Large intestine (tissue), 3 donors: ENCODE data around the gene ESYT2. TPM values are rescaled to one million over a fixed set of nuclear protein-coding genes. Genes with fewer than 3 reads are reported as not detected.

Experiments
- DNase-seq, 2 donors: peaks; one replicate each; pipeline versions ENCODE4 v3.0.0 to v3.0.0-alpha.2; 2013
- H3K27ac ChIP-seq: one replicate; pipeline ENCODE4 v1.5.1; 2013; ENCODE audit warnings: low read length
- H3K27me3 ChIP-seq: 2 replicates; pipeline ENCODE4 v1.6.1; 2013; ENCODE audit warnings: low read length; ENCODE audit not compliant: control insufficient read depth, insufficient read depth
- H3K36me3 ChIP-seq: 2 replicates; pipeline ENCODE4 v1.6.1; 2013; ENCODE audit warnings: low read length; ENCODE audit not compliant: control insufficient read depth, insufficient read depth
- H3K4me1 ChIP-seq: one replicate; pipeline ENCODE4 v1.6.1; 2013; ENCODE audit warnings: low read length; ENCODE audit not compliant: control insufficient read depth, insufficient read depth
- H3K4me3 ChIP-seq: one replicate; pipeline ENCODE4 v1.5.1; 2013; ENCODE audit warnings: low read length
- H3K9me3 ChIP-seq: one replicate; pipeline ENCODE4 v1.6.1; 2013; ENCODE audit warnings: mild to moderate bottlenecking, low read depth, low read length, moderate library complexity; ENCODE audit not compliant: control insufficient read depth
- WGBS: methylation state at CpG from one replicate; pipeline ENCODE4 v1.1.5; 2013; ENCODE audit warnings: low lambda C conversion rate; ENCODE audit not compliant: insufficient coverage; 5-methylcytosine and 5-hydroxymethylcytosine counted together
- polyA plus RNA-seq: library from polyadenylated mRNA; unstranded; fragments of 120-200 nt; gene quantifications from one replicate; pipeline ENCODE4 v1.2.1, GENCODE V29; 2013

ESYT2 gene
- polyA plus RNA-seq, 1 donor = 40.2 TPM

DNA sequence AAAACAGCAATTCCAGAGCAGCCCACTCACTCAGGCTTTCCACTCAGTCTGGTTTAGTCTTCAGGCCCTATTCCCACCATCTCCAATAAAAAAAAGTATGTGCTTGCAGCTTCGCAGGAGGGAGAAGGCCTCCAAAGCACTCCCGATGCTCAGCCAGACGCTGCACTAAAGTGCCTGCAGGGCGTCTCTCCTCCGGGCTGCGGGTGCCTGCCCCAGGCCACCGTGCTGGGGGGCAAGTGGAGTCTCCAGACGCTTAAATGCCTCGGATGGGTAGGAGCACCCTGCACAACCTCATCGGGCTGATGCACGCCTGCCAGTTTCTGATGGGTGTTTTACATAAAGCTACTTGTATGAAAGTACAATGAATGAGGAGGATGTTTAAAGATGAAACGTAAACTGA is 93.4 kb downstream of the ESYT2 start:
- DNase-seq = no peak
- H3K4me3 ChIP-seq = no peak overlapping the region
- no peak overlapping the region for H3K27ac ChIP-seq
- no CpG with 5 or more reads among the region's 12 CpGs for WGBS
- H3K4me1 ChIP-seq = no peaks in the 10 kb centered on the region
- H3K27me3 ChIP-seq = no peaks in the 10 kb centered on the region
- peaks cover 2% of the 10 kb centered on the region for H3K9me3 ChIP-seq
- H3K36me3 ChIP-seq = peaks cover 66% of the 10 kb centered on the region

- DNase-seq = no peak
- no peaks in the 10 kb centered on the region for H3K27me3 ChIP-seq
- no peaks in the 10 kb centered on the region for H3K4me1 ChIP-seq
- H3K4me3 ChIP-seq = no peak overlapping the region
- WGBS = 100% methylated on average over 1 of the region's 6 CpGs
- no peak overlapping the region for H3K27ac ChIP-seq
- H3K9me3 ChIP-seq = peaks cover 2% of the 10 kb centered on the region
- peaks cover 60% of the 10 kb centered on the region for H3K36me3 ChIP-seq
These were observed 94.4 kb downstream of the ESYT2 start for GRCh38 chr7:158734861-158735260.

DNA sequence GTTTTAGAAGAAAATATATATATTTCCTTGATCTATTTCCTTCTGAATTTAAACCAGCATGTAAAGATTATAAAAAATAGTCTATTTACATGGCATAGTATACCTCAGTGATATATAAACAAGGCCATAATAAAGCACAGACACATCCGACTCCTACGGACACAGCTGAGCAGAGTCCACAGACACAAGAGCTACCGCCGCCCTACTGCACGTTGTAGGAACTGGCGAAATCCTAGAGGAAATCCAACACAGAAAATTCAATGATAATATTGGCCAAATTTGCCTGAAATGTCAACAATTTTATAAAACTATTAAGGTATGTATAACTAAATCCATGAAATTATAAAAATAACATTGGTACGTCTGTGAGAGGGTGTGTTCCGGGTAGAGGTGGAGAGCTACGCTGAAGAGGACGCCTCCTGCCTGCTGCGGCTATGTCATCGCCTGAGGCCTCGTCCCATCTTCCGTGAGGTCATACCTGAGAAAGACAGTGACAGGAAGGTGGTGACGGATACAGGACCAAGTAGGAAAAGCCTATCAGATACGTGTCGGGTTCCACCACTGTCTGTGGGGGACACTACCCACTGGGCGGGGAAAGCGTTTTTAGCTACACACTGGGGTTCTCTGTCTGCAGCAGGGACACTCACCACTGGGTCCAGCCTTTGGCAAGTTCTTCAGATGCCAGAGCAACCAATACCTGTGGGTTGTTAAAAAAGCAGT is 95.4 kb downstream of the ESYT2 start:
- H3K36me3 ChIP-seq = peaks cover 56% of the 10 kb centered on the region
- no peaks in the 10 kb centered on the region for H3K4me1 ChIP-seq
- H3K4me3 ChIP-seq = no peak overlapping the region
- H3K27me3 ChIP-seq = no peaks in the 10 kb centered on the region
- H3K27ac ChIP-seq = no peak overlapping the region
- no CpG with 5 or more reads among the region's 19 CpGs for WGBS
- peaks cover 2% of the 10 kb centered on the region for H3K9me3 ChIP-seq
- DNase-seq = no peak

DNA sequence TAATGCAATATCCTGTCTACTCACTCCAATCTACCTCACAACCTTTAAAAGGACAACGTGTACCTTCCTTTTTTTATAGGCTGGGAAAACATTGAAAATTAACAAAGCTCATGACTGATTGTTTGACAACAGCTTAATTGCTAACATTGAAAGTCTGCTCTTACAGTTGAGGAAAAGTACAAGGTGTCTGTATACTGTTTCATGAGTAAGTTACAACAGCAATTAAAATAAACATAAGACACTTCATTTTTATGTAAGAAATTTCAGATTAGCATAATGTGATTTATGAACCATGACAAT is 96.1 kb downstream of the ESYT2 start:
- 100% methylated on average over 1 of the region's 1 CpG for WGBS
- Histone ChIP-seq H3K4me1 (no peaks in the 10 kb centered on the region), H3K36me3 (peaks cover 50% of the 10 kb centered on the region), H3K27me3 (no peaks in the 10 kb centered on the region), H3K27ac (no peak overlapping the region), H3K4me3 (no peak overlapping the region), H3K9me3 (peaks cover 2% of the 10 kb centered on the region)
- DNase-seq = no peak

DNA sequence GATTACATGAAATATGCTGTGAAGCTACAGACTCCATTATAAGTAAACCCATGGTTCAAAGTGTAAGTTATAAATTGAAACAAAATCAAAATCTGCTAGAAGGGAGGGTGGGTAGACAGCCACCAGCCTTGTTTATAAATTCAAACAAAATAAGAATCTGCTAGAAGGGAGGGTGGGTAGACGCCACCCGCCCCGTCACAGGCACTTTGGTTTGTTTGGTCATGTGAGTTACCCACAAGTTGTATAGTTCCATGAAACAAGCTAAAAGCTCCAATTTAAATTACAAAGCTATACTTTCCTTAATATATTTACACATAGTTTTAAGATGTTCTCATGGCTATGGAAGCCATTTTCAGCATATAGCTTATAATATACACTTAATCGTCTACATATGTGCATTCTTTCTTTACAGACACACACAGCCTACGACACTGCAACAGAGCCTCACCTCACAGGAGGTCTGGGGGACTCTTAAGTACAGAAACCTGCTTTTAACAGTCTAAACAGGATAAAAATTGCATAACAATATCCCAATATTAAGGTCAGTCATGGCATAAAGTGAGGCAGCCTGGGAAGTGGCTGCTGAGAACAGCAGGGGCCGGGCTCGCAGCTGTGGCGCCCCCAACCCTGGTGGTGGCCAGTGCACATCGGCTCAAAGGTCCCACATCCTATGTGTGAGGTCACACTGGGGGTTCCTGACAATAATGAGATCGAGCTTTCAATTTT is 96.7 kb downstream of the ESYT2 start:
- peaks cover 2% of the 10 kb centered on the region for H3K9me3 ChIP-seq
- H3K4me3 ChIP-seq = no peak overlapping the region
- H3K27ac ChIP-seq = no peak overlapping the region
- peaks cover 46% of the 10 kb centered on the region for H3K36me3 ChIP-seq
- no peaks in the 10 kb centered on the region for H3K4me1 ChIP-seq
- DNase-seq = no peak
- 100% methylated on average over 3 of the region's 10 CpGs for WGBS
- no peaks in the 10 kb centered on the region for H3K27me3 ChIP-seq

DNA sequence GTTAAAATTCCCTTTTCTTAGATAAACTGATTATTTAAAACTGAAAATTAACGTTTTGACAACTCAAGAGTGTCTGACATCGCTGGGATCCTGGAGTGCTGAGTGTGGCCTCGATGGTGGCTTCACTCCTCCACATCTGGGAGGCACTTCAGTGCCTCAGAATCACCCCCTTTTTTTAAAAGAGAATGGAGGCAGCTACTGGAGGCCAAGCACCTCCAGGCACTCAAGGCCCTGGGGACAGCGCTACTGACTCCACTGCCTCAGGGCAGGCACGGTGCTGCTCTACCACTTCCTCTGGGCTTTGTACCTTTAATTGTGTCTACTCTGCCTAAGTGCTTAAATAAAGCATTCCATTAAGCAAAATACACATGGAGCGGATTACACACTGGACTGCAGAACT is 97.5 kb downstream of the ESYT2 start:
- H3K27ac ChIP-seq = no peak overlapping the region
- peaks cover 40% of the 10 kb centered on the region for H3K36me3 ChIP-seq
- no CpG with 5 or more reads among the region's 6 CpGs for WGBS

DNA sequence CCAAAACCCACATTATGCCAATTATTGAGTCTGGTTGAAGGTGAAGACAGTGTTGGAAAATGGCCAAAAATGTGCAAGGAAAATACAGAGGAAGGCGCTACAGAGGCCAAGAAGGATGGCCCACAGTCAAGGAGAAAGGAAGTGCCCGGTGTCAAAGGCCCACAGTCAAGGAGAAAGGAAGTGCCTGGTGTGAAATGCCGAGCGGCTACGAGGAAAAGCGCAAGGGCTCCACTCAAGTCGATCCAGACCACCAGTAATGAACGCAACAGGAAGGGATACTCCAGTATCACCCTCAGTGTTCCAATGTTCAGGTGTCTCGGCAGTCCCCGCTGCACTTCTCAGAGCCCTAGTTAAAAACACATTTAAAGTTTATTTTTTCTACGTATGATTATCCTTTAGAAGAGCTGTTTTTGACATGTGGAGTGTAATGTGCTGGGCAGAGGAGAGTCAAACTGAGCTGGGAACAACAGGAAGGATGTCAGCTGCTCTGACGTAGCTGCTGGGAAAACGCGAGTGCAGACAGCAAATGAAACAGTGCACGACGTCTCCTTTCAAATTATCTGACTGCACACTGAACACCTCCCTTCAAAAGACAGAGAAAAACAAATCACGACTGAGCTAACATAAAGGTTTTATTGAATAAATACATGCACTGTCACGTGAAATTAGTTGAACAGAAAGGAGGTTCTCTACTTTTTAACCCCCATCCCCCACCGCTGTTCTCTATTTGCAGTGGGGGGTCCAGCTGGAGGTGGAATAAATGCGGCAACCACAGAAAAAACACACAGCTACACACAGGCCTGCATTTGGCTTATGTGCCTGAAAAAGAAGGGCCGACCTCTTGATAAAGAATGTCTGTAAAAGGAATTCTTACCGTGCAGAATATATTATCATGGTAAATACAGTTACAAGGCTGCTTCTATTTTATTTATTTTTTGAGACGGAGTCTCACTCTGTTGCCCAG is 98.6 kb downstream of the ESYT2 start:
- H3K27me3 ChIP-seq = no peaks in the 10 kb centered on the region
- no peak for DNase-seq
- H3K27ac ChIP-seq = no peak overlapping the region
- peaks cover 31% of the 10 kb centered on the region for H3K36me3 ChIP-seq
- no peaks in the 10 kb centered on the region for H3K4me1 ChIP-seq
- WGBS = 87% methylated on average over 3 of the region's 23 CpGs
- H3K4me3 ChIP-seq = no peak overlapping the region
- H3K9me3 ChIP-seq = no peaks in the 10 kb centered on the region

More for the DNA sequence above, 97.5 kb downstream of the ESYT2 start:
- Histone ChIP-seq H3K9me3 (peaks cover 2% of the 10 kb centered on the region), H3K4me1 (no peaks in the 10 kb centered on the region), H3K27me3 (no peaks in the 10 kb centered on the region), H3K4me3 (no peak overlapping the region)
- DNase-seq = no peak

DNA sequence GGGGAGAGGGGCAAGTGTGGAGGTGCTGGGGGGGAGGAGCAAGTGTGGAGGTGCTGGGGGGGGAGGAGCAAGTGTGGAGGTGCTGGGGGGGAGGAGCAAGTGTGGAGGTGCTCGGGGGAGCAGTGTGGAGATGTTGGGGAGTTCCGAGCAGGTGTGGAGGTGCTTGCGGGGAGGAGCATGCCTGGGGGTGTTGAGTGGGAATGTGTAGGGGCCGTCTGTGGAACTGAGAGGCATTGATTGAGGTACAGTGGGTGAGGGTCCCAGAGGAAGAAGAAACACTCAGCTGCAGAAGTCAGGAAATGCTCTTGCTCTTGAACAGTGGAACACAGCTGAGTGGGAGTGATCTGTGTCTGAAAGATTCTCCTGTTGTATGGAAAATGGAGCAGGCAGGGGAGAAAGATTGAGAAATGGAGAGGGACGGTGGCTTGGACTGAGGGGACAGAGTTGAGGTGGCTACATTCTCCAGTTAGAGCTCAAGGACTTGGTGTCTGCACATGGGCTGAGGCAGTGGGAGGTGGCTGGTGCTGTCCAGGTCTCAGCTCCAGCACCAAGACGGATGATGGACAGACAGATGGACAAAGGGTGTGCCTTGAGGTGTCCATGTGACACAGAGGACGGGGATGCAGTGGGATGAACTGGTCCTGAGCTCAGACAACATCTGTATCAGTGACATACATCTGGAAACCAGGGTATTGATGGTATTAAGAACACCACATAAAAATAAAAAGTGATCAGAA is 99.5 kb downstream of the ESYT2 start:
- Histone ChIP-seq H3K4me3 (no peak overlapping the region), H3K36me3 (peaks cover 25% of the 10 kb centered on the region), H3K4me1 (no peaks in the 10 kb centered on the region), H3K27ac (no peak overlapping the region), H3K9me3 (no peaks in the 10 kb centered on the region), H3K27me3 (no peaks in the 10 kb centered on the region)
- no CpG with 5 or more reads among the region's 7 CpGs for WGBS
- no peak for DNase-seq

GRCh38 chr7:158728911-158729645 is 100.2 kb downstream of the ESYT2 start:
- Histone ChIP-seq H3K9me3 (no peaks in the 10 kb centered on the region), H3K4me3 (no peak overlapping the region), H3K27ac (no peak overlapping the region), H3K27me3 (no peaks in the 10 kb centered on the region), H3K4me1 (no peaks in the 10 kb centered on the region), H3K36me3 (peaks cover 17% of the 10 kb centered on the region)
- WGBS = 80% methylated on average over 2 of the region's 16 CpGs
- no peak for DNase-seq
